ENCODE data around the gene NSL1.

NSL1 gene

GRCh38 chr1:212760126-212760823 lies 31.3 kb downstream of the NSL1 start:
- Histone ChIP-seq H3K27me3 (no peaks in the 10 kb centered on the region), H3K4me1 (peaks cover 0 to 20% (median 0%) of the 10 kb centered on the region in 10 experiments; a peak in 4 of 20 replicates), H3K4me2 (no peak overlapping the region), H4K20me1 (peaks cover 0 to 13% (median 0%) of the 10 kb centered on the region in 11 experiments; a peak in 8 of 22 replicates), H3K27ac (no peak overlapping the region), H3K4me3 (no peak overlapping the region), H3K9ac (no peak overlapping the region), H3K36me3 (peaks cover 32 to 80% (median 57%) of the 10 kb centered on the region in 11 experiments), H3K9me3 (replicated peaks in 1 of 11) (peaks cover 0 to 30% (median 19%) of the 10 kb centered on the region in 11 experiments; a peak in 17 of 22 replicates)
- TF ChIP-seq Cebpa-rat (IDR thresholded peaks at IDR 0.05) = no peak

- Histone ChIP-seq H3K9ac (no peak overlapping the region), H3K4me3 (no peak overlapping the region), H3K4me1 (peaks cover 2 to 22% (median 4%) of the 10 kb centered on the region in 10 experiments; a peak in 17 of 20 replicates), H3K27ac (no peak overlapping the region), H3K4me2 (peak overlapping the region in 1 of 11 experiments; percentile 32; a peak in 1 of 22 replicates), H3K36me3 (peaks cover 30 to 74% (median 55%) of the 10 kb centered on the region in 11 experiments), H3K27me3 (no peaks in the 10 kb centered on the region), H3K9me3 (replicated peaks in 1 of 11) (peaks cover 0 to 29% (median 19%) of the 10 kb centered on the region in 11 experiments; a peak in 17 of 22 replicates), H4K20me1 (peaks cover 0 to 13% (median 0%) of the 10 kb centered on the region in 11 experiments; a peak in 8 of 22 replicates)
- no peak for TF ChIP-seq Cebpa-rat (IDR thresholded peaks at IDR 0.05)
Measured at GRCh38 chr1:212759683-212760082, 31.9 kb downstream of the NSL1 start.

- Histone ChIP-seq H3K9ac (no peak overlapping the region; a peak in 1 of 22 replicates), H3K27me3 (no peaks in the 10 kb centered on the region), H4K20me1 (peaks cover 0 to 7% (median 0%) of the 10 kb centered on the region in 11 experiments; a peak in 5 of 22 replicates), H3K4me3 (no peak overlapping the region), H3K36me3 (peaks cover 4 to 33% (median 19%) of the 10 kb centered on the region in 11 experiments; a peak in 19 of 22 replicates), H3K9me3 (replicated peaks in 1 of 11) (no peaks in the 10 kb centered on the region), H3K27ac (peak overlapping the region in 1 of 11 experiments; percentile 42; a peak in 3 of 22 replicates), H3K4me1 (peaks cover 22 to 60% (median 50%) of the 10 kb centered on the region in 10 experiments), H3K4me2 (peak overlapping the region; percentile 24 to 97 (median 89); a peak in 20 of 22 replicates)
- no peak for TF ChIP-seq Cebpa-rat (IDR thresholded peaks at IDR 0.05)
Measured at GRCh38 chr1:212754680-212755079, 36.9 kb downstream of the NSL1 start.

GRCh38 chr1:212754193-212754592 lies 37.4 kb downstream of the NSL1 start:
- Histone ChIP-seq H3K9me3 (replicated peaks in 1 of 11) (no peaks in the 10 kb centered on the region), H4K20me1 (peaks cover 0 to 2% (median 0%) of the 10 kb centered on the region in 11 experiments; a peak in 2 of 22 replicates), H3K27me3 (no peaks in the 10 kb centered on the region), H3K4me3 (no peak overlapping the region), H3K27ac (peak overlapping the region in 2 of 11 experiments; percentile 71 to 75; a peak in 4 of 22 replicates), H3K36me3 (peaks cover 4 to 28% (median 17%) of the 10 kb centered on the region in 11 experiments; a peak in 19 of 22 replicates), H3K4me2 (peak overlapping the region; percentile 24 to 97 (median 89); a peak in 21 of 22 replicates), H3K4me1 (peaks cover 22 to 60% (median 50%) of the 10 kb centered on the region in 10 experiments), H3K9ac (peak overlapping the region in 3 of 11 experiments; percentile 0 to 62 (median 3); a peak in 3 of 22 replicates)
- no peak for TF ChIP-seq Cebpa-rat (IDR thresholded peaks at IDR 0.05)

- no peak overlapping the region; a peak in 1 of 20 replicates for H3K4me3 ChIP-seq
- peaks cover 22 to 61% (median 50%) of the 10 kb centered on the region in 10 experiments for H3K4me1 ChIP-seq
- H3K9ac ChIP-seq = peak overlapping the region in 3 of 11 experiments; percentile 0 to 62 (median 3); a peak in 3 of 22 replicates
- H3K36me3 ChIP-seq = peaks cover 3 to 26% (median 16%) of the 10 kb centered on the region in 11 experiments; a peak in 18 of 22 replicates
- H3K27me3 ChIP-seq = no peaks in the 10 kb centered on the region
- H3K4me2 ChIP-seq = peak overlapping the region; percentile 24 to 97 (median 89); a peak in 21 of 22 replicates
- H4K20me1 ChIP-seq = no peaks in the 10 kb centered on the region; a peak in 1 of 22 replicates
- no peaks in the 10 kb centered on the region for H3K9me3 ChIP-seq (replicated peaks in 1 of 11)
- H3K27ac ChIP-seq = peak overlapping the region in 6 of 11 experiments; percentile 46 to 75 (median 67); a peak in 8 of 22 replicates
- TF ChIP-seq Cebpa-rat (IDR thresholded peaks at IDR 0.05) = no peak
Measured at GRCh38 chr1:212753749-212754148, 37.8 kb downstream of the NSL1 start.

- Histone ChIP-seq H3K9me3 (replicated peaks in 1 of 11) (no peaks in the 10 kb centered on the region), H3K27ac (peak overlapping the region in 9 of 11 experiments; percentile 29 to 75 (median 68); a peak in 17 of 22 replicates), H3K27me3 (no peaks in the 10 kb centered on the region), H3K4me1 (peaks cover 22 to 61% (median 50%) of the 10 kb centered on the region in 10 experiments), H3K4me2 (peak overlapping the region; percentile 17 to 97 (median 89); a peak in 20 of 22 replicates), H3K9ac (peak overlapping the region in 9 of 11 experiments; percentile 8 to 63 (median 56); a peak in 15 of 22 replicates), H3K4me3 (peak overlapping the region in 7 of 10 experiments; percentile 14 to 60 (median 42); a peak in 13 of 20 replicates), H4K20me1 (no peaks in the 10 kb centered on the region; a peak in 1 of 22 replicates), H3K36me3 (peaks cover 3 to 25% (median 16%) of the 10 kb centered on the region in 11 experiments; a peak in 18 of 22 replicates)
- peak in 1 of 11 experiments; percentile 2; a peak in 2 of 22 replicates for TF ChIP-seq Cebpa-rat (IDR thresholded peaks at IDR 0.05)
Measured at GRCh38 chr1:212752934-212753497, 38.6 kb downstream of the NSL1 start.

- H3K27me3 ChIP-seq = no peaks in the 10 kb centered on the region
- H3K4me2 ChIP-seq = peak overlapping the region; percentile 17 to 97 (median 89); a peak in 20 of 22 replicates
- peaks cover 22 to 61% (median 50%) of the 10 kb centered on the region in 10 experiments for H3K4me1 ChIP-seq
- TF ChIP-seq Cebpa-rat (IDR thresholded peaks at IDR 0.05) = peak in 3 of 11 experiments; percentile 29 to 63 (median 58); a peak in 4 of 22 replicates
- H3K4me3 ChIP-seq = peak overlapping the region in 7 of 10 experiments; percentile 14 to 60 (median 42); a peak in 10 of 20 replicates
- no peaks in the 10 kb centered on the region; a peak in 1 of 22 replicates for H4K20me1 ChIP-seq
- peaks cover 4 to 22% (median 13%) of the 10 kb centered on the region in 11 experiments; a peak in 17 of 22 replicates for H3K36me3 ChIP-seq
- H3K27ac ChIP-seq = peak overlapping the region in 9 of 11 experiments; percentile 32 to 75 (median 68); a peak in 17 of 22 replicates
- H3K9ac ChIP-seq = peak overlapping the region in 9 of 11 experiments; percentile 8 to 63 (median 56); a peak in 15 of 22 replicates
- H3K9me3 ChIP-seq (replicated peaks in 1 of 11) = no peaks in the 10 kb centered on the region
Measured at GRCh38 chr1:212752252-212752933, 39.2 kb downstream of the NSL1 start.

All from BLaER1 treated with 17β-estradiol and CSF1 and Interleukin-3, amounts not matched to agents 10 nM and 100 nM (cell line).